ENCODE data around the gene NATD1.

NATD1 gene

DNA sequence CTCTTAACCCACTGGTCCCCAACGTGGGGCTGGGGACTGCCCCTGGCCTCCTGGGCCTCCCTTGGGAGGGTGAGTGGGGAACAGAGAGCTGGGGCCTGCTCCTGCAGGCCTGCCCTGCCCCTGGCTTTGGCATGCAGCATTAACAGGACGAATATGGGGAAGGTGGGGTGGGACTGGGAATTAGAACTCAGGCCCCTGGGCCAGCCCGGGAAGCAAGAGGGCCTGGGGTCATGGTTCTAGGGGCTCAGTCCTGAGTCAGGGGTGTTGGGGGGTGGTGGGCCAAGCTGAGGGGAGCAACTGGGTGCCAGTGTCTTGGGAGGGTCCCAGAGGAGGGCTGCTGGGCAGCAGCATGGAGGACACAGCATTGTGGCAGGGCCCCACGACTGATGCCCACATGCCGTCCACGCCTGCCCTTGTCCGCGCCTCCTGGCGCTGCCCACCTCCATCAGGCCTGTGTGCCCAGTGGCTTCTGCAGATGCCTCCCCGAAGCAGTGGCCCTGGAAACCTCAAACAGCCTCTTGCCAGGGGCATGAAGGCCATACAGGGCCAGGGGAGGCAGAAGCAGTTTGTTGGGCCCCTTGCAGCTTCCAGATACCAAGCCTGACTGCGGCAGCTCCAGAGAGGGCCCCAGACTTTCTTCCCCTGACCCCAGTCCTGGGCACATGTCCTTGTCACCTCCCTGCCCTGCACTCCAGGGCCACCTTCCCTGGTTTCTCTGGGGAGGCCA lies 36.1 kb upstream of the NATD1 start:
- DNase-seq: no peak

DNA sequence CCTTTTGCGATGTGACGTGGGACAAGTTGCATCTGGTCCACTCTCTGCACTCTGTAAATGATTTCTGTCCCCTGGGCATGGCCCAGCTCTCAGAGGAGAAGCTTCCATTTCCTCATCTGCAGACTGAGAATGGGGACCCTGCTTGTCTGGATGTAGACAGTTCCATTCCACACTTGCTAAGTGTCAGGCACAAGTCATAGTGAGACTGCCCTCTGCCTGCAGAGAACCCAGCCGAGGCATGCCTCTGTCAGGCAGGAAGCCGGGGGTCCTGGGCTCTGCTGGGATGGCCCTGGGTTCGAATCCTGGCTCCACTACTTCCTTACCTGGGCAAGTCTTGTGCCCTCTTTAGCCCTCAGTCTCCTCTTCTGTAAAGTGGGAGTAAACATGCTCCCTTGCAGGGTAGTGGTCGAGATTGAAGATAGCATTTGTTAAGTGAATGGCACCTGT lies 35.4 kb upstream of the NATD1 start:
- no peak for DNase-seq

DNA sequence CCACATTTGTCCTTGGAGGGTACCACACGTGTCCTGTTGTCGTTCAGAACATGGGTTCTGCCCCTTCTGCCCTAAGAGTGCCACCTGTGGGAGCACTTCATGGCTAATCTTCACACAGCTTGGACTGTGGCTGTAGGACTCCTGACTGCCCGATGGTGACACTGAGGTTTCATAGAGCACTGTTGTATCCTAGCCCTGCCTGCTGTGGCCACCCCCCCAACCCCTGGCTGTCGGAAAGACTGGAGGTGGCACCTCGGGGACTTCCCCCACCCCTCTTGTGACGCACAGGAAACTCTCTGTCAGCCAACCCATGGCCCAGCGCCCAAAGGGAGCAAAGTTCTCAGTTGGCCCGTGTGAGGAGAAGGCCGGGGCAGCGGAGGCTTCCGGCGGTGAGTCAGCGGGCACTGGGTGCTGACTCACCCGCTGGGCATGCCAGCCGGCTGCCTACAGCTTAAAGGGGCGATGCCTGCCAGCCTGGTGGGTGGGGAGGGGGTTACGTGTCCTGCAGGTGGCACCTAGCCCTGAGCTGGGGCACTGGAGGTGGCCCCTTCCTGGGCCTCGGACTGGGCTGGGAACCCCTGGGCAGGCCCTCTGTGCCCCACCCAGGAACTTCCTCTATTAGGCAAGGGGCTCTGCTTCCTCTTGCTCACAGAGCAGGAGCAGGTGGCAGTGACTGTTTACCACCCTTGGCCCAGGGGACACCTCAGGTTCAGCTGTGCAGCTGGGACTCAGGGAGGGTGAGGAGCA lies 34.7 kb upstream of the NATD1 start:
- DNase-seq: peak; percentile 96

DNA sequence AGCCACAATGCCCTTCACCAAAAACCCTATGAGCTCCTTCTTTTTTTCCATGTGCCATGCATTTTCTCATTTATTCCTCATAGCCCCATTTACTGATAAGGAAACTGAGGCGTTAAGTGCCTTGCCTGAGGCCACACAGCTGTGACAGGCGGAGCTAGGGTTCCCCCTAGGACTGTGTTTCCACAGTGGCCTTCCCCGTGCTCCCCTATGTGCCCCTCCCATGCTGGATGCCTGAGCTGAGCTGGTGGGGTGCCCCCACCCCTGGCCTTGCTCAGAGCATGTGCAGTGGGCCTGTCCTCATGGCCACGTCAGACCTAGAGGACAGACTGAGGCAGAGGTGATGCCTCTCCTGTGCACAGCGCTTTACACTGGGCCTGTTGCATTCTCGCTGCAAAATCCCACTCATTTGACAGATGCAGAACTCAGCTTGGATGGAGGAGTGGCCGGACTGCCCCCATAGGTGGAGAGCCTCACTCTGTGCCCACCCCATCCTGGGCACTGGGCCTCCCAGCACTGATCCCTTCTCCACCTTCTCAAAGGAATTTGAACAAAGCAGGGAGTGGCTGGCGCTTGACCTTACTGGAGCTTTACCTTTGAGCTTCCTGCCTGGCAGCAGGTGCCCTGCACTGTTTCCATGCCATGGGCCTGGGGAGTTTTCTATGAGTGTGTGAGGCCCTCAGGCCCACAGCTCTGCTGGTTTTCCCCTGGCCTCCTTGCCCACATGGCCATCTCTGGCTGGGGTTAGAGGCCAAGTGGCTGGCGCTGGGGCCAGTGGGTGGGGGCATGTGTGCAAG lies 33.9 kb upstream of the NATD1 start:
- no peak for DNase-seq

DNA sequence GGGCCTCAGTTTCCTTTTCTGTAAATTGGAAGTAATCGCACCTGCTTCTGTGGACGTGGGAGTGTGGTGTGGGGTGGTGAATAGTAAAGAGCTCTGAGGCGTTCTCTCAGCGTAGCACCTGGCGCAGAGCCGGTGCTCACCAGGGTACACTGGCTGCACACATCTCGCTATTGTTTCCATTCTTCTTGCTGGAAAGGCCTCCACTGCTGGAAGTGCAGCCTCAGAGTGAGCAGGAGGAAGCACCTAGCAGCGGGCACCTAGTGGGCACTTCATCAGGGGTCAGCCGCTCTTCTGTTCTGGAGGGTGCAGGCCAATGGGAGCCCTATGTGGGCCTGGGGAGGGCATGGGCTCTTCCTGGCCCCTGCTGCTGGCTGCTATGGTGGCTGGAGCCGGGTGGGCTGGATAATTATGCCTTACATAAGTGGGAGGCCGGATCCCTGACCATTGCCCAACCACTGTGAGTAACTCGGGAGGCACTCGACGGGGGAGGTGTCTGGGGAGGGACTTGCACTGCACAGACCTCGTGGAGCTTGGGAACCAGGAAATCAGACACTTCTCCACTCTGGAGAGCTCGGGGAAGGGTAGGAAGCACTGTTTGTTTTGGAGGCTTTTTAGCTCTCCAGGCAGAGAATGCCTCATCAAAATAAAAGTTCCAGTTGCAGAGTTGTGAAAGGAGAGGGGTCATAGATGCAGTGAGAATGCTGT lies 33.0 kb upstream of the NATD1 start:
- DNase-seq: no peak

DNA sequence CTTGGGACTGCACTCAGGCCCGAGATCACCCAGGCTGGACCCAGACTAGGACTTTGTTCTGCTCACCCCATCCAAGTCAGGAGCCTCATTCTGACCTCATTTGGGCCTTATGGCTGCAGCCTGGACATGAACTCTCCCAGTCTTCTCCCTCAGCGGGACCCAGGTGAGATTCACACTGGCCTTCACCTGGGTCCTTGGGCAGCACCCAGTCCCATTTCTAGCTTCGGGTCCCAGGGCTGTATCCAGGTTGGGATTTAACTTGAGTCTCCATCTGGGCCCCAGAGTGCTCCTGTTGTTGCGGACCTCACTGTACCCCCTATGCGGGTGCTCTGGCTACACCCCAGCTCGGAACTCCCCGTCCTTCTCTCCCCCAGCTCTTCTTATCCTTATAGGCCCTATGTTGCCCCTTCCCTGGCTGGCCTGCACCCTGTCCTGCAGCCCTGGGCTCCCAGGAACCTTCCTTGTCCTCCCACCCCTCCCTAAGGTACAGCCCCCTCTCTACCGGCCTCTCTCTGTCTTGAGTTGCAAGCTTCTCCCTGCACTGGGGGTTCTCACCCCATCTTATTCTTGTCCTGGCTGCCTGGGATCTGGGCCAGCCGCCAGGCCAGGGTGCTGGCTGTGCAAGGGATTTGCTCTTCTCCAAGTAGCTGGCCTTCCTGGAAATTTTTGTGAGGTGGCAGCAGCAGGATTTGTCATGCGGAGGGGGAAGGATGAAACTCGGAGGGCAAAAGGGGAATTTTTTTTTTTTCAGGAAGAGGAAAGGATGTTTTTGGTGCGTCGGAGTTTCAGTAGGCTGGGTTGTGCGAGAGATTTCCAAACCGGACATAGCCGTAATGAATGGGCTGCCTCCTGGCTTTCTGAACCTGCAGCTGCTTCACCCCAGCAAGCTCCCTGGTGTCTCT lies 32.2 kb upstream of the NATD1 start:
- no peak for DNase-seq

DNA sequence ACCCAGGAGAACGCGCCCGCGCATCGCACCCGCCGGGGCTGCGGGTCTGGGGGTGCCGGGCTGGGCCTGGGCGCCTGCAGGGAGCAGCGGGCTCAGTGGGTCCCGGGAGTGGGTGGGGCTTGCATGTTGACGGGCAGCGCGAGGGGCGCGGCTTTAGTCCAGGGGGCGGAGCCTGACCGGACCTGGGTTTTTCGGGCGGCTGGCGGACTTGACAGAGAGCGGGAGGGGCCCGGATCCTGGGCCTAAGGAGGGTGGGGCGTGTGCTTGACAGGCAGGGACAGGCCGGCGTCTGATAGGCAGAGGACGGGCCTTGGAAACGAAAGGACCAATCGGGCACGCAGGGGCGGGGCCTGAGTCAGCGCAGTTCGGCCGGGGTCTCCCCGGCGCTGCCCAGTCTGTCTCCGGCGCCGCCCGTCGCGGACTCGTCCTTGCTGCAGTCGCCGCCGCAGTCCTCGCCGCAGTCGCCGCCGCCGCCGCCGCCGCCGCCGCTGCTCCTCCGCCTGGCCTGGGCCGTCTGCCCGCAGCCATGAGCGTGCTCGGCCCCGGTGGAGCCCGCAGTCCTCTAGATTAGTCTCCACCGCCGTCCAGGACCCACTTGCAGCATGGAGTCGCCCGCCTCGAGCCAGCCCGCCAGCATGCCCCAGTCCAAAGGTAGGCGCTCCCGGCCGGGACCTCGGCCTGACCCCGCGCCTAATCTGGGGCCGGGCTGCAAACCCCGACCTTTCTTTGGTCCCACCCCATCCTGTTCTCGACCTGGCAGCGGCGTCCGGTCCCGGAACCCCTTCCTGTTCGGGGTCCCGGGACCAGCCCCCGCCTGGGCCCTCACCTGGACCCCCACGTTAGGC lies 31.3 kb upstream of the NATD1 start, which contains the start of gene MAP2K3:
TSS of gene MAP2K3 (plus strand) at position 393 of the 845 bp plus-strand sequence. CDS start at position 603, 210 bp downstream.
- peak; percentile 97 for DNase-seq

DNA sequence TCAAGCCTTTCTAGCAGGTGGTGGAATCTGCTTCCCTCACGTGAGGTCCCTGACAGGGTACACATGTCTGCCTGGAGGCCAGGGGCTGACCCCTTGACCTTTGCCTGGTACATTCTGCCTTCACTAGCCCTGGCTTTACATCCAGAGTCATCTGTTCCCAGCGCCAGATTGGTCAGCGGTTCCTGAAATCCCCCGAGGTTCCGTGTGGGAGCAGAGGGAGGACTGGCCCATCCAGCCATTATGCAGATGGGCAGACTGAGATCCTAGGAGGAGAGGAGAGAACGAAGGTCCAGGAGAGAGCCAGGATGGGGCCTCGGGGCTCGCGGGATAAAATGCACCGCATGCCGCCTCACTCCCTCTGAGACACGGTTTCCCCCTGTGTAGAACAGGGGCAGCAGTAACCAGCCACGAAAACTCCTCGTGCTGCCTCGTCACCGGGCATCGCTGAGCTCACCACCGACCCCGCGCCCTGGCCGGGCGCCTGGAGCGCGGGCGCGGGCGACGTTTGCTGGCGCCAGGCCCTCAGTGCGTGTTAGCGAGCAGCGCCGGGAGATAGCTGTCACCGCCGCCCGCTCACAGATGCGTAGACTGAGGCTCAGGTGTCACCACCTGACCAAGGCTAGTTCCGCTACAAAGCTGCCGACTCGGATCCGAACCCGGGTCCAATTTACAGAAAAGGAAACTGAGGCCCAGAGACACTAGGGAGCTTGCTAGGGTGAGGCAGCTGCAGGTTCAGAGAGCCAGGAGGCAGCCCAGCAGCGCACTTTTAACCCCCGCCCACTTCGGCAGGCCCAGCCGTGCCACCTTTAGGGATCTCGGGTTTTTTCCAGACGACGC lies 30.5 kb upstream of the NATD1 start:
- no peak for DNase-seq

DNA sequence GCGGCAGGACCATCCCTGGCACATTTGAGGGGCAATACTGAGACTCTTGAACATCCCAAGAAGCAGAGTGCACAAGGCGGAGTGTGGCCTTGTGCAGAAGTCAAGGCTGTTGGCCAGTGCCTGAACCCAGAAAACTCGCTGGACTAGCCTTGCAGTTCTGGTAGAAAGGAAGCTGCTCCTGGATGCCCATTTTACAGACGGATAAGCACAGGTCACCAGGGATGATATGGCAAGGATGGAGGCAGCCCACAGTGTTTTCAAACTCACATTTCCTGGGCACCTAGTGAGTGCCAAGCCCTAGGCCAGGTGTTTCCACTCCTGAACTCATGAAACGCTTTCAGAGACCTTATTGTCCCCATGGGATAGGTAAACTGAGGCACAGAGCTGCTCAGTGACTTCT lies 29.6 kb upstream of the NATD1 start:
- DNase-seq: no peak

DNA sequence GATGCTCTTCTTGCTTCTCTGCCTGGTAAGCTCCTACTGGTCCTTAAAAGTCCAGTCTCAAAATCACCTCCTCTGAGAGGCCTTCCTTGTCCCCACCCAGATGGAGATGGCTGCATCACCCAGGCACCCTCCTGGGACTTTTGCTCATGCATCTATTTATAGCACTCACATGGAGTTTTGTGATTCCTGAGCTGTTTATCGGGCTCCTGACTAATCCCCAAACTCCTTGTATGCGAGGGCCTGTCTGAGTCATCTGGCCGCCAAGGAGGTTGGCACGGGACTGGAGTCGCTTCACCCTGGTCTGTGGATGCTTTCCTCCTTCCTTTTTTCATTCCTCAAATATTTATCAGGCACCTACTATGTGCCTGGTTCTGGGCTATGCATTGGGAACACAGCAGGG lies 29.0 kb upstream of the NATD1 start:
- no peak for DNase-seq

DNA sequence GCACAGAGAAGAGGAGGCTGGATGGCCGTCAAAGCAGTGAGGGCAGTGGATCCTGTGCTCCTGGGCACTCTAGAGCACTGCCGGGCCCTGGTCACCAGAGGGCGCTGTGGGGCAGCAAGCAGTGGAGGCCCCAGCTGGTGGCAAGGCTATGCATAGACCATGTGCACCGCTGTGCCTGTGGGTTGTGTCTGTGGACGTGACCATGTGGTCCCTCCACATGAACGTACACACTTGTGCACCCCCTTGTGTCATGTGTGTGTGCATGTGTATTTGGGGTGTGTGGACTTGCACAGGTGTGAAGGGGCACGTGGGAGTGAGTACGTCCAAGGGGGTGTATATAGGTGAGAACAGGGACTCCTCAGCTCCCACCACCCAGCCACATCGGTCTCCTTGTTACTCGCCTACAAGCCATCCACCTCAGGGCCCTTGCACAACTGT lies 26.9 kb upstream of the NATD1 start:
- peak; percentile 88 for DNase-seq

DNA sequence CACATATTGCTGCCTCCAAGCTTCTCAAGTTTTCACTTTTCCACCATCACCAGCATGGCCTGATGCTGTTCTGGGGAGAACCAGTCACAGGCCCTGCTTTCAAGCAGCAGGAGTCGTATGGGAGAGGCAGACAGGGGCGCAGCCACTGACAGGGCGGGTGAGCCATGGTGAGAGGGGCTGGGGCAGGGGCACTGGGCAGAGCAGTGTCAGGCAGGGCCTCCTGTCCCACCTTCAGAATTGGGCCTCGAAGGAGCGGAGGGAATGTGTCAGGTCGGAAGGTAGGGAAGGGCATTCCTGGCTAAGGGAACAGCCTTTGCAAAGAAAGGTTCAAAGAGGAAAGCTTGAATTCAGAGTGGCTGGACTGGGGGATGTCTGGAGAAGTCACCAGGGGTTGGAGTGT lies 26.4 kb upstream of the NATD1 start:
- DNase-seq: no peak

DNA sequence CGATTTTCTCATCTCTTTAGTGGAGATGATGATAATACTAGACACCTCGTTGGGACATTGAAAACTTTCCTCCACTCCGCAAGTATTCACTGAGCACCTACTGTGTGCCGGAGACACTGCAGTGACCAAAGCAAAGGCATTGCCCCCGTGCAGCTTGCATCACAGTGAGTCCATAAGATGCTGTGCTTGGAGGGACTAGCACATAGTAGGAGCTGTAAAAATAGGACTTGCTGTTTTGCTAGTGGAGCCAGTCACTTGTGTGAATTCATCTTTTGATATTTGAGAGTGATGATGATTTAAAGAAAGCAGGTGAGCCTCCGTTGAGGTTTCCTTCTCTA lies 26.0 kb upstream of the NATD1 start:
- no peak for DNase-seq

DNA sequence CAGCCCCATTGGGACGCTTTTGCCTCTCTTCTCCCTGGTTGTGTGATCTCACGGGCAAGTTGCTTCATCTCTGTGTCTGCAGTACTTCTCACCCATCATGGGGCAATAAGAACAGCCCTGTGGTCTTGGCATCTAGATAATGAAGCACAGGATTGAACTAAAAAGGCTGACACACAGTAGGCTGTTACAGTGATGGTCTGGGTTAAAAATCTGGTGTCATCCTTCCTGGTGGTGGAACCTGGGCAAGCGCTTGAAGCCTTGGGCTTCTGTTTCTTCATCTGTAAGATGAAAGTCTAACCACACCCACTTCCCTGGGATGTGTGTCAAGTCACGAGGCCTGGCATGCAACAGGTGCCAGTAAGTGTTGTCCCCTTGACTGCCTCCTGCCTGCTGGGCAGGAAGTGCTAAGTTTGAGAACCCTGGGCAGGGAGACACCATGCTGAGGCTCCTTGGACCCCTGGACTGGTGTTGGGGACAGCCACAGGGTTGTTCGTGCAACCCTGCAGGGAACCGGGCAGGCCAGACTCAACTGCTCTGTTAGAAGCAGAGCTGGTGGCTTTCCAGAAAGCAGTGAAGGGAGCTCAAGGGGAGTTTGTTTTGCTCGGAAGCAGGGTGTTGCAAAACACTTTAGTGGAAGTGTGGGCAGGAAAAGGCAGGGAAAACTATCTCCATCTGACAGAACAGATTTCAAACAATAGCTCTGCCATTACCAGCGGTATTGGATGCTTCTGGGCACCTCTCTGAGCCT lies 25.4 kb upstream of the NATD1 start:
- DNase-seq: no peak

DNA sequence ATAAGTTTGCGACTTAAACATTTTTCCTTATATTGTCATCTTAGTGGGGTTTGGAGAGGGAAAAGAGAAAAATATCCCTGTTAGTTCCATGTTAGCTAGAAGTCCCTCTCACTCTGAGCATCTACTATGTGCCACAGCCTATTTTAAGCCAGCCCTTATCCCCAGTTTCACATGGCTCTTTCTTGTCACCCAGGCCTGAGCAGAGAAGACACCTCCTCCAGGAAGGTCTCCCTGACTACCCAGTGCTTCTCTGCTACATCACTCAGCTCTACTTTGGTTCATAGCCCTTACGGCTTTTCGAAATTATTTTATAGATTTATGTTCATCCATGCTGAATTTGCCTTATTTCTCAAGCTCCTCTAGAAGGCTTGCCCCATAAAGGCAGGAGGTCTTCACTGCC lies 24.1 kb upstream of the NATD1 start:
- DNase-seq: no peak

DNA sequence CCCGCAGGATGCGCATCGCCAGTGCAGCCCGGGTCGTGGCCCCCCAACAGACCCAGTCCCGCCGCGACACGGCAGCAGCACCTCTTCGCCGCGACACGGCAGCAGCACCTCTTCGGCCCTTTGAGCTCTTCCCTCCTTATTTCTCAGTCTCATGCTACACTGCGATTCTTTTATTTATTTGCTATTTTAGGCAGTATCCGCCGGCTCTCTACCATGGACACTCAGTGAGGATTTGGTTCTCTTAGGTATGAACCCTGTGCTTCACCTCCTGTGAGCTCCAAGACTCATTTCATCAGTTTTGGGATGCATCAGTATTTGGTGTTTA lies 23.0 kb upstream of the NATD1 start:
- DNase-seq: no peak

DNA sequence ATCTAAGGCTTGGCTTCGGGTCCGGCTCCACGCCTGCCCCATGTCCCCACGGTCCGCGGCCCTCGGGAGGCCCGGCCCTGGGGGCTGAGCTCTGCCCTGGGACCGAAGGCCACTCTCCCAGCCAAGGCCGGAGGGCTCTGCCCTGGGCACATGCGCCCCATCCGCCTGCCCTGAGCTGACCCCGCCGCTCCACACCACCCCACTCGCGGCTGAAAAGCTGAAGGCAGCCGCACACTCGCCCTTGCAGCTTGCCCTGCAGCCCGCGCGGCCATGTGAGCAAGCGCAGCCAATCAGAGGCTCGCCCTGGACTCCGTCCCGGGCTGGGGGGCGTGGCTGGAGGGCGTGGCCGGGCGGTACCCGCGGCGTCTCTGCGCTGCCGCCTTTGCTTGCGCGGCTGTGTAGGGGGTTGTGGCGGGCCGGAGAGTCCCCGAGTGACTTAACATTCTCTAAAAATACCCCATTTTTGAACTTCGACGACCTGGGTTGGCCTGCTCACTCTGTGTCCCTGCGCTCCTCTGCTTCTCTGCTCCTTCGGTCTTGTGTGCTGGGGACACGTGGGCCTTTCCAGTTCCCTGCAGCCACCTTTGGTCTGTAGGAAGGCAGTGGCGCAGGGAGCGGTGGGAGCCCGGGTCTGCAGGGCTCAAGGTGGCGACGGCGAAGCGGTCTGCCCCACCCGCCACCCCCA lies 22.5 kb upstream of the NATD1 start:
- peak; percentile 98 for DNase-seq

DNA sequence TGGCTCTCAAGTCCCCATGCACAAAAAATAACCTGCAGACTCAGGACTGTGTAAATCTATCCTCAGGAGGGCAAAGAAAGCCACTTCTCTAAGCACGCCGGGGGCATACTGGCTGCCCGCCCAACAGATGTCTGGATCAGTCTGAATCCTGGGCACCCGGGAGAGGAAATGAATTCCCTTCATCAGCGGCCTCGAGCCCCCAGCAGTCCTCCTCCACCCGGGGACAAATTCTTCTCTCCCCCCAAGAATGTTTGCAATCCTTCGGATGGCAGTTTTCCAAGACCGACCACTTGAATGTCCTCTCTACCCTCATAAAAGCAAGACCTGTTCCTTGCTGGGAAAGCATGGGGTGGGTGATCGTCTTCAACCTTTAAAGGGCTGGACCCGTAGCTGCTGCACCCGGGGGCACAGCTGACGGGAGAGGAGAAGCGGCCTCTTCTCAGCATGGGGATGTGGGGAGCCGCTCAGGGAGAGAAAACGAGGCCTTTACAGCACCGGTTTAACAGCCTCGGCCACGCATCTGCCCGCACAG lies 21.9 kb upstream of the NATD1 start:
- no peak for DNase-seq
